ENCODE data around the gene ACTA2. TPM values are rescaled to one million over a fixed set of nuclear protein-coding genes. Genes with fewer than 3 reads are reported as not detected.

Gene ACTA2
- total RNA-seq, 1 donor from 2014 or later, result 2.4 TPM

DNA sequence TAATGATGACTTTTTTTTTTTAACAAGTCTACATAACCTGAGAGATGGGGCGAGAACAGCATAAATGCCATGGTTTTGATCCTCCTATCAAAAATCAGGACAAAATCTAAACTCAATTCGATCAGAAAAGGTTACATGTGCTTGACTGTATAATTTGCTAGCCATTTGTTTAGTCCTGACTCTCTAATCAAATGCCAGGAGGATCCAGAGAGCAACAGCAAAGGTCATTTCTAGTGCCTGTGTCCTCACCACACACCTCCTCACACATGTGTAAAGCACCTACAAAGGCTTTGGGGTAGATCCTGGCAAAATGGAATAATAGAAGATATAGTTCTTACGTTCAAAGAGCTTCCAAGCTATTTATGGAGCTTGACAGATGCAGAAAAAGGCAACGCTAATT is 27.0 kb upstream of the ACTA2 start:
- ATAC-seq (ENCODE audit: low read depth), result no peak
- Mint-ChIP-seq H3K36me3 (ENCODE audit: low read depth) (peaks cover 2% of the 10 kb centered on the region), H3K9me3 (no peaks in the 10 kb centered on the region), H3K27ac (no peak overlapping the region), H3K27me3 (no peaks in the 10 kb centered on the region), H3K4me3 (no peak overlapping the region), H3K4me1 (peaks cover 12% of the 10 kb centered on the region)
- no peak for DNase-seq
- CTCF ChIA-PET, result no interaction called here
- intact Hi-C loops (cut with micrococcal nuclease), result no loop called here
- TF ChIP-seq, protein P1, sequence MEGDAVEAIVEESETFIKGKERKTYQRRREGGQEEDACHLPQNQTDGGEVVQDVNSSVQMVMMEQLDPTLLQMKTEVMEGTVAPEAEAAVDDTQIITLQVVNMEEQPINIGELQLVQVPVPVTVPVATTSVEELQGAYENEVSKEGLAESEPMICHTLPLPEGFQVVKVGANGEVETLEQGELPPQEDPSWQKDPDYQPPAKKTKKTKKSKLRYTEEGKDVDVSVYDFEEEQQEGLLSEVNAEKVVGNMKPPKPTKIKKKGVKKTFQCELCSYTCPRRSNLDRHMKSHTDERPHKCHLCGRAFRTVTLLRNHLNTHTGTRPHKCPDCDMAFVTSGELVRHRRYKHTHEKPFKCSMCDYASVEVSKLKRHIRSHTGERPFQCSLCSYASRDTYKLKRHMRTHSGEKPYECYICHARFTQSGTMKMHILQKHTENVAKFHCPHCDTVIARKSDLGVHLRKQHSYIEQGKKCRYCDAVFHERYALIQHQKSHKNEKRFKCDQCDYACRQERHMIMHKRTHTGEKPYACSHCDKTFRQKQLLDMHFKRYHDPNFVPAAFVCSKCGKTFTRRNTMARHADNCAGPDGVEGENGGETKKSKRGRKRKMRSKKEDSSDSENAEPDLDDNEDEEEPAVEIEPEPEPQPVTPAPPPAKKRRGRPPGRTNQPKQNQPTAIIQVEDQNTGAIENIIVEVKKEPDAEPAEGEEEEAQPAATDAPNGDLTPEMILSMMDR (IDR thresholded peaks at IDR 0.05), result no peak
- POLR2A ChIA-PET, result no interaction called here

- Mint-ChIP-seq H3K4me1 (peaks cover 15% of the 10 kb centered on the region), H3K36me3 (ENCODE audit: low read depth) (peaks cover 2% of the 10 kb centered on the region), H3K27me3 (no peaks in the 10 kb centered on the region), H3K27ac (no peak overlapping the region), H3K4me3 (no peak overlapping the region), H3K9me3 (no peaks in the 10 kb centered on the region)
- ChIA-PET CTCF (no interaction called here), POLR2A (no interaction called here)
- intact Hi-C loops (cut with micrococcal nuclease), result no loop called here
- no peak for ATAC-seq (ENCODE audit: low read depth)
- no peak for DNase-seq
- TF ChIP-seq, protein P1 (IDR thresholded peaks at IDR 0.05), result no peak
Measured at GRCh38 chr10:88979153-88979562, 26.6 kb upstream of the ACTA2 start.

DNA sequence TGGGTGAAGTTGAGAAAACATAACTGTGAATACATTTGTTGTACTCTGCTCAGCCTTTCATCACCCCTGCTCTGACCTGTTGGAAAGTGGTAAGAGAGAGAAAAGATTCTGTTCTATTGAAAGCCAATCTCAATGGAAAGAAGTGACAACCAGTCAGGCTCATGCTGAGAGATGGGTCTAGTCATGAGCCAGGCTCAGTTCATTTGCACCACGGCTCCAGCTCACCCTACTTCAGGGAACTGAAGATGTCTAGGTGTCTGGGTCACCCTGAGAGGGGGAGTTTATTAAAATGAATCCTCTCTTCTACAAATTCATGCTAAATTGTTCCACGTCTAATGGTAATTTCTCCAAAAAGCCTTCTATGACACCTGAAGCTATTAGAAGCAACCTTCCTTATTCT is 25.9 kb upstream of the ACTA2 start:
- intact Hi-C loops (cut with micrococcal nuclease), result no loop called here
- Mint-ChIP-seq H3K27ac (no peak overlapping the region), H3K4me3 (no peak overlapping the region), H3K4me1 (peaks cover 15% of the 10 kb centered on the region), H3K9me3 (no peaks in the 10 kb centered on the region), H3K36me3 (ENCODE audit: low read depth) (peaks cover 2% of the 10 kb centered on the region), H3K27me3 (no peaks in the 10 kb centered on the region)
- POLR2A ChIA-PET, result no interaction called here
- no peak for DNase-seq
- CTCF ChIA-PET, result interaction anchor here (0.7 kb wide), 1 partner anchor 143 kb away, joined by 3 read pairs; no protein-coding TSS in a partner anchor
- ATAC-seq (ENCODE audit: low read depth), result no peak
- TF ChIP-seq, protein P1 (IDR thresholded peaks at IDR 0.05), result no peak

- H3K36me3 Mint-ChIP-seq (ENCODE audit: low read depth), result peaks cover 2% of the 10 kb centered on the region
- ATAC-seq (ENCODE audit: low read depth) (no peak), DNase-seq (no peak)
- intact Hi-C loops (cut with micrococcal nuclease), result loop anchor here (2.0 kb wide), 1 partner anchor 15 kb away; the partner anchor contains the start of gene FAS
- peak overlapping the region; percentile 92 for H3K4me3 Mint-ChIP-seq
- no peaks in the 10 kb centered on the region for H3K27me3 Mint-ChIP-seq
- peak overlapping the region; percentile 85 for H3K27ac Mint-ChIP-seq
- POLR2A ChIA-PET, result interaction anchor here (2.4 kb wide), 1 partner anchor 16 kb away, joined by 13 read pairs; the partner anchor contains the start of gene FAS
- H3K4me1 Mint-ChIP-seq, result peaks cover 15% of the 10 kb centered on the region
- TF ChIP-seq, protein P1 (IDR thresholded peaks at IDR 0.05), result no peak
- CTCF ChIA-PET, result interaction anchor here (1.0 to 1.7 kb wide), 2 partner anchors 12 to 42 kb away, joined by 3 to 5 read pairs; no protein-coding TSS in a partner anchor
- no peaks in the 10 kb centered on the region for H3K9me3 Mint-ChIP-seq
Measured at GRCh38 chr10:88975377-88975720, 22.8 kb upstream of the ACTA2 start.

DNA sequence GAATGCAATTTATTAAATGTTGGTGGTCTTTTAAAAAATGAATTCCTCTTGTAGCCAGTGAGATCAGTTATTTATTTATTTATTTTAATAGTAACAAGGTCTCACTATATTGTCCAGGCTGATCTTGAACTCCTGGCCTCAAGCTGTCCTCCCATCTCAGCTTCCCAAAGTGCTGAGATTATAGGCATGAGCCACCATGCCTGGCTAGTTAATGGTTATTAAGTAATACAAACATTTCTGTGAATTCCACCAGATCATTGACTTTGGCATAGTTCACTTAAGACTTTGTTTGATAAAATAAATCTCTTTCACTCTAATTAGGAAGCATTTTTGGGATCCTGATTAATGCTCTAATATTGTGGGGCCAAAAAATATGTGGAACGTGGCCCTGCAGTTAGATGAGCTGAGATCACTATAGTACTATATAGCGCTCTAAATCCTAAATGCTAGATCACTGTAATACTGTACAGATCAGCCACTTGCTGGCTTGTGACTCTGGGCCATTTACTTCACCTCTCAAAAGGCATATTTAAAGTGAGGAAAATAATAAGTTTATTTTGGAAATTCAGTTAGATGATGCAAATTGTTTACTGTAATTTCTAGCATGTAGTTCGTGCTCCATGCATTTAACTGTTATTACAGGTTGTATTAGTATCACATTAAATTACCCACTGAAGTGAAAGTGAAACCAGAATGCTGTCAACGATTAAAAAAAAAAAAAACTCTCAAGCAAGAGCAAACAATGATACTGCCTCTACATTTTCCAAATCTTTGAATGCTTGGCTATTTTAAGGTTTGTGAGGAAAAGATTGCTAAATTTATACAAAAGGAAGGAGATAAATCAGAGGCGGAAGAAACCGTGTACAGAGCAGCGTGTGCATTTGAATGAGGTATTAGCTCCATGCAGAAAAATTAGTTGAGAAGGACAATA is 22.1 kb upstream of the ACTA2 start:
- ChIA-PET CTCF (interaction anchor here (1.0 kb wide), 1 partner anchor 42 kb away, joined by 3 read pairs; no protein-coding TSS in a partner anchor), POLR2A (interaction anchor here (2.4 kb wide), 1 partner anchor 16 kb away, joined by 13 read pairs; the partner anchor contains the start of gene FAS)
- peak overlapping the region; percentile 92 for H3K4me3 Mint-ChIP-seq
- H3K27me3 Mint-ChIP-seq, result no peaks in the 10 kb centered on the region
- DNase-seq, result no peak
- intact Hi-C loops (cut with micrococcal nuclease), result loop anchor here (2.0 kb wide), 1 partner anchor 16 kb away; the partner anchor contains the start of gene FAS
- peak overlapping the region; percentile 85 for H3K27ac Mint-ChIP-seq
- peaks cover 2% of the 10 kb centered on the region for H3K36me3 Mint-ChIP-seq (ENCODE audit: low read depth)
- no peaks in the 10 kb centered on the region for H3K9me3 Mint-ChIP-seq
- peak; percentile 34 for ATAC-seq (ENCODE audit: low read depth)
- peaks cover 15% of the 10 kb centered on the region for H3K4me1 Mint-ChIP-seq
- TF ChIP-seq, protein P1 (IDR thresholded peaks at IDR 0.05), result no peak

Data from activated B cell treated with CpG ODN at 0.5 μM for 24 hours (primary cell).